HepG2 (cell line): ENCODE data around the gene MCM3AP. TPM values are rescaled to one million over a fixed set of nuclear protein-coding genes. Genes with fewer than 3 reads are reported as not detected.

ENCODE experiments used
- AKNA ChIP-seq: sonication (generic); formaldehyde crosslinking; IDR thresholded peaks from 2 replicates; pipeline ENCODE4 v1.4.0; 2020; ENCODE audit warnings: missing genetic modification reagents, borderline replicate concordance
- DMTF1 ChIP-seq: sonication (generic); formaldehyde crosslinking; IDR thresholded peaks from 2 replicates; pipeline ENCODE4 v1.4.0; 2020; ENCODE audit warnings: mild to moderate bottlenecking, missing genetic modification reagents
- FIP1L1 ChIP-seq: fragments of 200-400 bp; formaldehyde crosslinking; IDR thresholded peaks from 2 replicates; pipeline ENCODE4 v1.6.1; 2018; ENCODE audit warnings: low read depth, mild to moderate bottlenecking, low read length, moderate library complexity, borderline replicate concordance; ENCODE audit not compliant: insufficient read depth
- PHF8 ChIP-seq: sonication (generic); formaldehyde crosslinking; IDR thresholded peaks from 2 replicates; pipeline ENCODE4 v1.5.0; 2020; ENCODE audit warnings: missing genetic modification reagents
- SMYD3 ChIP-seq: sonication (generic); formaldehyde crosslinking; IDR thresholded peaks from 2 replicates; pipeline ENCODE4 v1.8.1; 2023; ENCODE audit warnings: mild to moderate bottlenecking, missing genetic modification reagents
- ZBTB1 ChIP-seq: sonication (generic); formaldehyde crosslinking; IDR thresholded peaks from 2 replicates; pipeline ENCODE4 v1.4.0; 2020; ENCODE audit warnings: missing genetic modification reagents, borderline replicate concordance
- ZNF253 ChIP-seq: sonication (generic); formaldehyde crosslinking; IDR thresholded peaks from 2 replicates; pipeline ENCODE4 v1.8.0; 2022; ENCODE audit warnings: mild to moderate bottlenecking, missing genetic modification reagents, borderline replicate concordance
- ZNF709 ChIP-seq: sonication (generic); formaldehyde crosslinking; IDR thresholded peaks from 2 replicates; pipeline ENCODE4 v1.5.0; 2020; ENCODE audit warnings: mild to moderate bottlenecking, missing genetic modification reagents
- ZNF850 ChIP-seq: sonication (generic); formaldehyde crosslinking; conservative IDR thresholded peaks from 2 replicates; pipeline ENCODE4 v1.9.0; 2021; ENCODE audit warnings: mild to moderate bottlenecking, missing genetic modification reagents
- polyA plus RNA-seq, 8 experiments: library from polyadenylated mRNA; depleted of rRNA in 3 of 8; stranded (reverse) in 7 of 8; unstranded in 1 of 8; fragments of >200 nt; fragmentation: Illumina TruSeq in 4 of 8; extraction: Trizol in 4 of 8; gene quantifications; 2 replicates each; pipeline versions ENCODE4 v1.2.1 to v1.2.3, GENCODE V29; 2011 to 2016; ENCODE audit warnings: low read depth in 4 of 8, missing spikeins in 1 of 8, mixed read lengths in 1 of 8; ENCODE audit not compliant: insufficient read depth in 1 of 8
- total RNA-seq, 5 experiments: library from RNA; depleted of rRNA; stranded (reverse); fragments of >200 nt; fragmentation: Illumina TruSeq; extraction: Trizol; gene quantifications; 2 replicates each; pipeline ENCODE4 v1.2.3, GENCODE V29; 2016; ENCODE audit warnings: low read depth in 1 of 5
- TF ChIP-seq, protein P1 (sequence below): sonication (generic); formaldehyde crosslinking; conservative IDR thresholded peaks from 2 replicates; pipeline ENCODE4 v1.4.0; 2020; ENCODE audit warnings: missing genetic modification reagents
- TF ChIP-seq, protein P2 (sequence below): sonication (generic); formaldehyde crosslinking; IDR thresholded peaks from 2 replicates; pipeline ENCODE4 v1.5.0; 2020; ENCODE audit warnings: mild to moderate bottlenecking, missing genetic modification reagents, moderate library complexity
- TF ChIP-seq, protein P3 (sequence below): IDR thresholded peaks from 2 replicates; pipeline ENCODE4 v1.6.1; 2016
- TF ChIP-seq, protein P4 (sequence below): IDR thresholded peaks from 2 replicates; pipeline ENCODE4 v1.6.1; 2018; ENCODE audit warnings: missing genetic modification reagents

Gene MCM3AP
- total and polyA plus RNA-seq, 2 of the 13 experiments (the other 11 are each of a cell fraction or from before 2014, with no cell fraction given): 27.0 to 54.7 TPM

DNA sequence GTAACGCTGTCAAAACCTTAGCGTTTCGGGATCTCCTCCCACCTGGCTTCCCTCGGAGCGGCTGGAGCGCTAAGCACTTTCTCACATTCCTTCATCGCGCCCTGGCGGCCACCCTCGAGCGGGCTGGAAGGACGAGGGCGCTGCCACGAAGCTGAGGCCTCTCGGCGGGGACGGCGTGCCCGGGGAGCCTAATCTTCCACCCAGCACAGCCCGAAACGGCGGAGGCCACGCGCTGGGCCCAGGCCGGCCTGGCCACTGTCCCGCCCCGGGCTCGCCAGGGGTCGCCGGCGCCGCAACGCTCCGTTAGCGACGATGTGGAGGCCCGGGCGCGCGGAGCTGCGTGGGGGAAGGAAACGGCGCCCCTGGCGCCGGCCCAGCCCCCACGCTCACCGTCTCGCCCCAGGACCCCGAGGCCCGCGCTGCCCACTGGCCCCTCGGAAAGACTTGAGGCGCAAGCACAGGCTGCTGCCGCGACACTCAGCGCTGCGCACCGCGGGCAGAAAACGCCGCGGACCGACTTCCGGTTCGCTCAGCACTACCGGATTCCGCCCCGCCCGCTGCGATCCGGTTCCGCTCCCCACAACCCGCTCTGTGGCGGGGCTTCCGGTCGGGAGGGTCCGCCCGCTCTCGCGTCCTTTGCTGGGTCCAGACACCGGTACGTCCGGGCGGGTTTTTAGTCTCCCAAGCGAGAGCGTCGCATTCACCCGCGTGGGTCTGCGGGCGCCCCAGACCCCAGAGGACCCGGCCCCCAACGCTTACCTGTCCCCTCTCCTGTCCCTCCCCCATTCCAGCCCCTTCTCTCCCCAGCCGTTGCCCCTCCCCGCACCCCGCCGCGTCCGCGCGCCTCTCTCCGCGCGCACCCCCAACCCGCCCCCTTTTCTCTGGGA is 593 bp upstream of the MCM3AP start, which contains the start of gene YBEY (continued):
- TF ChIP-seq AKNA (peak; percentile 47; the same call in 1 of the 2 replicates), ZBTB1 (CRISPR knock-in tag) (no peak), ZNF253 (no peak), PHF8 (CRISPR knock-in tag) (peak; percentile 97), SMYD3 (CRISPR knock-in tag) (peak; percentile 78; the same call in 1 of the 2 replicates), FIP1L1 (no peak), ZNF850 (CRISPR knock-in tag) (no peak), ZNF709 (CRISPR knock-in tag) (0 out of 2 replicates have a peak, but pooled peaks have one; percentile 67), DMTF1 (CRISPR knock-in tag) (no peak)
- TF ChIP-seq, protein P1, sequence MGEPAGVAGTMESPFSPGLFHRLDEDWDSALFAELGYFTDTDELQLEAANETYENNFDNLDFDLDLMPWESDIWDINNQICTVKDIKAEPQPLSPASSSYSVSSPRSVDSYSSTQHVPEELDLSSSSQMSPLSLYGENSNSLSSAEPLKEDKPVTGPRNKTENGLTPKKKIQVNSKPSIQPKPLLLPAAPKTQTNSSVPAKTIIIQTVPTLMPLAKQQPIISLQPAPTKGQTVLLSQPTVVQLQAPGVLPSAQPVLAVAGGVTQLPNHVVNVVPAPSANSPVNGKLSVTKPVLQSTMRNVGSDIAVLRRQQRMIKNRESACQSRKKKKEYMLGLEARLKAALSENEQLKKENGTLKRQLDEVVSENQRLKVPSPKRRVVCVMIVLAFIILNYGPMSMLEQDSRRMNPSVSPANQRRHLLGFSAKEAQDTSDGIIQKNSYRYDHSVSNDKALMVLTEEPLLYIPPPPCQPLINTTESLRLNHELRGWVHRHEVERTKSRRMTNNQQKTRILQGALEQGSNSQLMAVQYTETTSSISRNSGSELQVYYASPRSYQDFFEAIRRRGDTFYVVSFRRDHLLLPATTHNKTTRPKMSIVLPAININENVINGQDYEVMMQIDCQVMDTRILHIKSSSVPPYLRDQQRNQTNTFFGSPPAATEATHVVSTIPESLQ (CRISPR knock-in tag): no peak
- TF ChIP-seq, protein P2, sequence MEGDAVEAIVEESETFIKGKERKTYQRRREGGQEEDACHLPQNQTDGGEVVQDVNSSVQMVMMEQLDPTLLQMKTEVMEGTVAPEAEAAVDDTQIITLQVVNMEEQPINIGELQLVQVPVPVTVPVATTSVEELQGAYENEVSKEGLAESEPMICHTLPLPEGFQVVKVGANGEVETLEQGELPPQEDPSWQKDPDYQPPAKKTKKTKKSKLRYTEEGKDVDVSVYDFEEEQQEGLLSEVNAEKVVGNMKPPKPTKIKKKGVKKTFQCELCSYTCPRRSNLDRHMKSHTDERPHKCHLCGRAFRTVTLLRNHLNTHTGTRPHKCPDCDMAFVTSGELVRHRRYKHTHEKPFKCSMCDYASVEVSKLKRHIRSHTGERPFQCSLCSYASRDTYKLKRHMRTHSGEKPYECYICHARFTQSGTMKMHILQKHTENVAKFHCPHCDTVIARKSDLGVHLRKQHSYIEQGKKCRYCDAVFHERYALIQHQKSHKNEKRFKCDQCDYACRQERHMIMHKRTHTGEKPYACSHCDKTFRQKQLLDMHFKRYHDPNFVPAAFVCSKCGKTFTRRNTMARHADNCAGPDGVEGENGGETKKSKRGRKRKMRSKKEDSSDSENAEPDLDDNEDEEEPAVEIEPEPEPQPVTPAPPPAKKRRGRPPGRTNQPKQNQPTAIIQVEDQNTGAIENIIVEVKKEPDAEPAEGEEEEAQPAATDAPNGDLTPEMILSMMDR (CRISPR knock-in tag): peak; percentile 62
- TF ChIP-seq, protein P3, sequence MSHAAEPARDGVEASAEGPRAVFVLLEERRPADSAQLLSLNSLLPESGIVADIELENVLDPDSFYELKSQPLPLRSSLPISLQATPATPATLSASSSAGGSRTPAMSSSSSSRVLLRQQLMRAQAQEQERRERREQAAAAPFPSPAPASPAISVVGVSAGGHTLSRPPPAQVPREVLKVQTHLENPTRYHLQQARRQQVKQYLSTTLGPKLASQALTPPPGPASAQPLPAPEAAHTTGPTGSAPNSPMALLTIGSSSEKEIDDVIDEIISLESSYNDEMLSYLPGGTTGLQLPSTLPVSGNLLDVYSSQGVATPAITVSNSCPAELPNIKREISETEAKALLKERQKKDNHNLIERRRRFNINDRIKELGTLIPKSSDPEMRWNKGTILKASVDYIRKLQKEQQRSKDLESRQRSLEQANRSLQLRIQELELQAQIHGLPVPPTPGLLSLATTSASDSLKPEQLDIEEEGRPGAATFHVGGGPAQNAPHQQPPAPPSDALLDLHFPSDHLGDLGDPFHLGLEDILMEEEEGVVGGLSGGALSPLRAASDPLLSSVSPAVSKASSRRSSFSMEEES (CRISPR knock-in tag): peak; percentile 34; the same call in 1 of the 2 replicates
- TF ChIP-seq, protein P4, sequence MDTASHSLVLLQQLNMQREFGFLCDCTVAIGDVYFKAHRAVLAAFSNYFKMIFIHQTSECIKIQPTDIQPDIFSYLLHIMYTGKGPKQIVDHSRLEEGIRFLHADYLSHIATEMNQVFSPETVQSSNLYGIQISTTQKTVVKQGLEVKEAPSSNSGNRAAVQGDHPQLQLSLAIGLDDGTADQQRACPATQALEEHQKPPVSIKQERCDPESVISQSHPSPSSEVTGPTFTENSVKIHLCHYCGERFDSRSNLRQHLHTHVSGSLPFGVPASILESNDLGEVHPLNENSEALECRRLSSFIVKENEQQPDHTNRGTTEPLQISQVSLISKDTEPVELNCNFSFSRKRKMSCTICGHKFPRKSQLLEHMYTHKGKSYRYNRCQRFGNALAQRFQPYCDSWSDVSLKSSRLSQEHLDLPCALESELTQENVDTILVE (CRISPR knock-in tag): peak; percentile 100
